Neural progenitor cell (in vitro differentiated cells): ENCODE measurements around the gene VPS41.

Experiments
- EZH2 ChIP-seq: fragments of 200-600 bp; sonication (generic); IDR thresholded peaks from 2 replicates; pipeline ENCODE4 v1.6.1; 2017; ENCODE audit warnings: antibody characterized with exemption, mild to moderate bottlenecking, moderate library complexity
- TF ChIP-seq, protein P1 (sequence below): fragments of 200-600 bp; sonication (generic); IDR thresholded peaks from 2 replicates; pipeline ENCODE4 v1.5.1; 2017; ENCODE audit warnings: antibody characterized with exemption, mild to moderate bottlenecking

DNA sequence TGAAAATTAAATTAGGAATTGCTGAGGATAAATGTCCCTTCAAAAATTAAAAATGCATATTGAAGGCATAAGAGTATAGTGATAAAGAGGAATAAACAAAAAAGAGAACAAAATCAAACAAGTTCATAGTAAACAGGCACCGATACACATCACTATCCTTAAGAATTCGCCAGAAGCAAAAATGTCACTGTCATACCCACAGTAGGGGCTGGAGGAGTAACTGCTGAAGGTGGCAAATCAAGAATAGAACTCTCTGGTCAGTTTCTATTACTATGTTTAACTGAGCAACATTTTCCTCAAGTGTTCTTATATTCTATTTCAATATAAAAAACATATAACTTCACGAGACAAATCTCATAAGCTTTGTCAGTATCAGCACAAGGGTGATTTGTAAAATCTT, 84.0 kb downstream of the VPS41 start:
- TF ChIP-seq, protein P1, sequence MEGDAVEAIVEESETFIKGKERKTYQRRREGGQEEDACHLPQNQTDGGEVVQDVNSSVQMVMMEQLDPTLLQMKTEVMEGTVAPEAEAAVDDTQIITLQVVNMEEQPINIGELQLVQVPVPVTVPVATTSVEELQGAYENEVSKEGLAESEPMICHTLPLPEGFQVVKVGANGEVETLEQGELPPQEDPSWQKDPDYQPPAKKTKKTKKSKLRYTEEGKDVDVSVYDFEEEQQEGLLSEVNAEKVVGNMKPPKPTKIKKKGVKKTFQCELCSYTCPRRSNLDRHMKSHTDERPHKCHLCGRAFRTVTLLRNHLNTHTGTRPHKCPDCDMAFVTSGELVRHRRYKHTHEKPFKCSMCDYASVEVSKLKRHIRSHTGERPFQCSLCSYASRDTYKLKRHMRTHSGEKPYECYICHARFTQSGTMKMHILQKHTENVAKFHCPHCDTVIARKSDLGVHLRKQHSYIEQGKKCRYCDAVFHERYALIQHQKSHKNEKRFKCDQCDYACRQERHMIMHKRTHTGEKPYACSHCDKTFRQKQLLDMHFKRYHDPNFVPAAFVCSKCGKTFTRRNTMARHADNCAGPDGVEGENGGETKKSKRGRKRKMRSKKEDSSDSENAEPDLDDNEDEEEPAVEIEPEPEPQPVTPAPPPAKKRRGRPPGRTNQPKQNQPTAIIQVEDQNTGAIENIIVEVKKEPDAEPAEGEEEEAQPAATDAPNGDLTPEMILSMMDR, result no peak
- TF ChIP-seq EZH2, result no peak
